Keratinocyte (primary cell): Measurements from ENCODE around the gene BMP15. TPM values are rescaled to one million over a fixed set of nuclear protein-coding genes. Genes with fewer than 3 reads are reported as not detected.

Experiments
- DNase-seq: peaks from one replicate; pipeline ENCODE4 v3.0.0-alpha.2; 2011; ENCODE audit warnings: low read depth, missing footprints, low spot score
- FAIRE-seq: peaks from 2 replicates; lab custom pipeline; 2011; peaks lifted over from hg19 to GRCh38; lab: Jason Lieb, UNC
- H2AFZ ChIP-seq: 2 replicates; pipeline ENCODE4 v1.6.0; 2012; ENCODE audit warnings: low read length, control low read depth, inconsistent platforms; ENCODE audit not compliant: control insufficient read depth
- H3K27ac ChIP-seq: 2 replicates; pipeline ENCODE4 v1.5.1; 2011; ENCODE audit warnings: low read length; ENCODE audit not compliant: control insufficient read depth, insufficient read depth
- H3K27me3 ChIP-seq: 3 replicates; pipeline ENCODE4 v1.6.0; 2011; ENCODE audit warnings: low read length; ENCODE audit not compliant: control insufficient read depth, insufficient read depth; ENCODE audit errors: extremely low read depth
- H3K36me3 ChIP-seq, 2 experiments: 2 replicates in 1 of 2; 3 replicates in 1 of 2; pipeline ENCODE4 v1.5.1; 2011; ENCODE audit warnings: low read length in 2 of 2, mild to moderate bottlenecking in 1 of 2; ENCODE audit not compliant: control insufficient read depth in 2 of 2, insufficient read depth in 2 of 2; ENCODE audit errors: extremely low read depth in 1 of 2
- H3K4me1 ChIP-seq: 3 replicates; pipeline ENCODE4 v1.5.1; 2011; ENCODE audit warnings: low read length; ENCODE audit not compliant: control insufficient read depth, insufficient read depth; ENCODE audit errors: extremely low read depth
- H3K4me2 ChIP-seq: 3 replicates; pipeline ENCODE4 v1.6.0; 2011; ENCODE audit warnings: low read depth, low read length; ENCODE audit not compliant: control insufficient read depth, insufficient read depth; ENCODE audit errors: extremely low read depth
- H3K4me3 ChIP-seq, 3 experiments: fragments of 200-600 bp in 1 of 3; sonication (generic) in 1 of 3; 2 replicates in 2 of 3; 3 replicates in 1 of 3; pipeline ENCODE4 v1.5.1; 2011 to 2016; ENCODE audit warnings: low read length in 3 of 3, mild to moderate bottlenecking in 3 of 3, control low read depth in 2 of 3, inconsistent platforms in 1 of 3, low read depth in 1 of 3, mixed read lengths in 1 of 3, mixed run types in 1 of 3, moderate library complexity in 1 of 3; ENCODE audit not compliant: control insufficient read depth in 2 of 3, insufficient read depth in 2 of 3; ENCODE audit errors: extremely low read depth in 1 of 3
- H3K79me2 ChIP-seq: 2 replicates; pipeline ENCODE4 v1.6.0; 2012; ENCODE audit warnings: low read length; ENCODE audit not compliant: control insufficient read depth, insufficient read depth
- H3K9ac ChIP-seq: 3 replicates; pipeline ENCODE4 v1.6.0; 2011; ENCODE audit warnings: low read length; ENCODE audit not compliant: control insufficient read depth, insufficient read depth; ENCODE audit errors: extremely low read depth
- H3K9me1 ChIP-seq: 3 replicates; pipeline ENCODE4 v1.6.0; 2011; ENCODE audit warnings: low read length; ENCODE audit not compliant: control insufficient read depth, insufficient read depth; ENCODE audit errors: extremely low read depth
- H3K9me3 ChIP-seq: 2 replicates; pipeline ENCODE4 v1.5.1; 2012; ENCODE audit warnings: low read depth, low read length; ENCODE audit not compliant: control insufficient read depth
- H4K20me1 ChIP-seq: 3 replicates; pipeline ENCODE4 v1.6.0; 2011; ENCODE audit warnings: low read length; ENCODE audit not compliant: control insufficient read depth, insufficient read depth; ENCODE audit errors: extremely low read depth
- CTCF ChIP-seq, 3 experiments: IDR thresholded peaks in 1 of 3; conservative IDR thresholded peaks in 1 of 3; optimal IDR thresholded peaks in 1 of 3; 2 replicates in 2 of 3; 3 replicates in 1 of 3; pipeline versions ENCODE3 to v1.5.1; 2011; ENCODE audit warnings: low read length in 3 of 3, mild to moderate bottlenecking in 3 of 3, moderate library complexity in 2 of 3, control low read depth in 1 of 3, inconsistent platforms in 1 of 3; ENCODE audit not compliant: insufficient read depth in 2 of 3; ENCODE audit errors: extremely low read depth in 1 of 3
- EZH2 ChIP-seq: IDR thresholded peaks from one replicate; pipeline ENCODE4 v1.6.1; 2012; ENCODE audit warnings: inconsistent platforms, mild to moderate bottlenecking, low read length, moderate library complexity
- dilution Hi-C: fragments of 300-500 bp; cut with MboI; formaldehyde crosslinking; loops from one replicate; pipeline ENCODE4 v1.7.0; 2020; ENCODE audit warnings: low sequenced_read_pairs; ENCODE audit not compliant: extremely low pct_ligation_motif_present
- polyA plus RNA-seq, 5 experiments: library from polyadenylated mRNA; depleted of rRNA in 3 of 5; stranded (reverse) in 3 of 5; stranded (forward) in 1 of 5; unstranded in 1 of 5; fragments of >200 nt; gene quantifications; 1 replicate in 1 of 5; 2 replicates in 3 of 5; 3 replicates in 1 of 5; pipeline versions ENCODE4 v1.2.1 to v1.2.3, GENCODE V29; 2011 to 2012; ENCODE audit warnings: missing spikeins in 2 of 5, low read depth in 1 of 5, low replicate concordance in 1 of 5

BMP15 gene
- polyA plus RNA-seq, 1 donor (not counting 4 experiments of a cell fraction or from before 2014, with no cell fraction given): not detected

- H3K4me1 ChIP-seq: peaks cover 5% of the 10 kb centered on the region
- H3K9me3 ChIP-seq: no peaks in the 10 kb centered on the region
- H3K27me3 ChIP-seq: no peaks in the 10 kb centered on the region
- no peak overlapping the region for H3K27ac ChIP-seq
- no peaks in the 10 kb centered on the region for H3K9me1 ChIP-seq
- TF ChIP-seq EZH2 (no peak), CTCF (optimal IDR thresholded peaks at IDR 0.05 in 1 of 3, IDR thresholded peaks at IDR 0.05 in 1 of 3, conservative IDR thresholded peaks at IDR 0.05 in 1 of 3; ENCODE audit: extremely low read depth in 1 of 3, insufficient read depth in 2 of 3, low read length in 3 of 3) (no peak)
- H3K9ac ChIP-seq: no peak overlapping the region
- H4K20me1 ChIP-seq: no peaks in the 10 kb centered on the region
- no peaks in the 10 kb centered on the region for H3K36me3 ChIP-seq
- no peaks in the 10 kb centered on the region for H3K79me2 ChIP-seq
- FAIRE-seq (no peak), DNase-seq (no peak)
- no peak overlapping the region for H3K4me3 ChIP-seq
- no peak overlapping the region for H2AFZ ChIP-seq
- dilution Hi-C loops: no loop called here
- no peak overlapping the region for H3K4me2 ChIP-seq
Observed at GRCh38 chrX:50953832-50954231, 43.3 kb downstream of the BMP15 start.

- no peak for DNase-seq
- Histone ChIP-seq H3K36me3 (no peaks in the 10 kb centered on the region), H4K20me1 (no peaks in the 10 kb centered on the region), H3K79me2 (no peaks in the 10 kb centered on the region), H2AFZ (no peak overlapping the region), H3K4me2 (no peak overlapping the region), H3K4me1 (no peaks in the 10 kb centered on the region), H3K9ac (no peak overlapping the region), H3K9me1 (no peaks in the 10 kb centered on the region), H3K27me3 (no peaks in the 10 kb centered on the region), H3K4me3 (no peak overlapping the region), H3K9me3 (no peaks in the 10 kb centered on the region), H3K27ac (no peak overlapping the region)
- TF ChIP-seq CTCF (optimal IDR thresholded peaks at IDR 0.05 in 1 of 3, IDR thresholded peaks at IDR 0.05 in 1 of 3, conservative IDR thresholded peaks at IDR 0.05 in 1 of 3; ENCODE audit: extremely low read depth in 1 of 3, insufficient read depth in 2 of 3, low read length in 3 of 3) (no peak), EZH2 (no peak)
- no peak for FAIRE-seq
- dilution Hi-C loops: no loop called here
Observed at GRCh38 chrX:50962156-50962555, 51.6 kb downstream of the BMP15 start.
